Measurements from ENCODE around the gene GMPS. TPM values are rescaled to one million over a fixed set of nuclear protein-coding genes. Genes with fewer than 3 reads are reported as not detected.

The GMPS gene
- total and polyA plus RNA-seq, 9 of the 15 experiments (the other 6 are each of a cell fraction or from before 2014, with no cell fraction given): 73.7 to 282 (median 156) TPM

- TF ChIP-seq POU5F1 (IDR thresholded peaks at IDR 0.05; ENCODE audit: borderline replicate concordance, low read depth, low read length, partially characterized antibody) (no peak), NUFIP1 (IDR thresholded peaks at IDR 0.05; ENCODE audit: partially characterized antibody) (no peak), MXI1 (IDR thresholded peaks at IDR 0.05; ENCODE audit: low read depth, low read length) (no peak), DNMT1 (IDR thresholded peaks at IDR 0.05) (no peak), RCOR1 (IDR thresholded peaks at IDR 0.05; ENCODE audit: borderline replicate concordance in 1 of 2, low read depth in 2 of 2, low read length in 2 of 2) (peak in 1 of 2 experiments; percentile 73; a peak in 2 of 4 replicates), CTCF (IDR thresholded peaks at IDR 0.05 in 2 of 3, conservative IDR thresholded peaks at IDR 0.05 in 1 of 3; ENCODE audit: insufficient read depth in 2 of 3, low read depth in 1 of 3, low read length in 3 of 3) (no peak), CHD2 (IDR thresholded peaks at IDR 0.05; ENCODE audit: low read depth, low read length) (no peak), ZNF224 (CRISPR knock-in tag; IDR thresholded peaks at IDR 0.05) (no peak), BMI1 (IDR thresholded peaks at IDR 0.05; ENCODE audit: low read length) (no peak), TAF15 (IDR thresholded peaks at IDR 0.05; ENCODE audit: low read depth, low read length) (no peak), EP400 (IDR thresholded peaks at IDR 0.05) (no peak), MED1 (CRISPR knock-in tag; IDR thresholded peaks at IDR 0.05; ENCODE audit: borderline replicate concordance) (no peak), TAF1 (IDR thresholded peaks at IDR 0.05; ENCODE audit: control insufficient read depth, extremely low read depth, insufficient read depth, low read length, severe bottlenecking) (no peak), ZNF140 (CRISPR knock-in tag; IDR thresholded peaks at IDR 0.05) (no peak), NCOA2 (IDR thresholded peaks at IDR 0.05; ENCODE audit: partially characterized antibody in 2 of 2) (no peak), NR1H2 (CRISPR knock-in tag; IDR thresholded peaks at IDR 0.05) (no peak), MAFK (IDR thresholded peaks at IDR 0.05; ENCODE audit: low read length) (peak; percentile 93), NFE2 (IDR thresholded peaks at IDR 0.05; ENCODE audit: low read depth) (peak; percentile 83), PRDM10 (IDR thresholded peaks at IDR 0.05; ENCODE audit: partially characterized antibody) (peak; percentile 73), ZNF124 (CRISPR knock-in tag; IDR thresholded peaks at IDR 0.05) (no peak), JUND (IDR thresholded peaks at IDR 0.05; ENCODE audit: borderline replicate concordance, low read depth, low read length) (peak; percentile 57; the same call in 1 of the 2 replicates), JUND (tag; IDR thresholded peaks at IDR 0.05; ENCODE audit: borderline replicate concordance, low read depth, low read length) (no peak; the same call in 2 of the 3 replicates), FOXJ2 (tag; IDR thresholded peaks at IDR 0.05) (no peak), BRF1 (IDR thresholded peaks at IDR 0.05; ENCODE audit: borderline replicate concordance, extremely low read depth, insufficient read length) (no peak), ILK (tag; IDR thresholded peaks at IDR 0.05; ENCODE audit: borderline replicate concordance, low read depth) (no peak)
These were observed 20.3 kb downstream of the GMPS start (continued) for GRCh38 chr3:155890671-155891190.

Measured in K562 (cell line).